ENCODE data around the gene RAX.

DNA sequence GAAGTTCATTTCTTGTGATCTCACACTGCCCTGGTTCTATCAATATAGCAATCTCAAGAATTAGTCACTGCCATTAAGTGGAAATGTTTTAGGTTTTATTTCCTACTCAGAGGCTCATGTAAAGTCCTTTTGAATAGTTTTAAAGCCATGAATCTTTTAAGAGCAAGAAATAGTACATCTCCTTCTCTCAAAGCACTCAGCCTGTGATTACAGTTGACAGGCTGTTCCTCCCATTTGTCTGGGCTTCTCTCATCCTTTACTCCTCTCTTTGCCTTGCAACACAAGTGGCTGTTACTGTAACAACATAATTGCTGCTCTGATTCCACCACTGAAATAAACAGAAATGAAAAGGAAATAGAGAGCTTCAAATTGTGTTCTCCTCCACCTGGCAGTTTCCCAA is 34.9 kb downstream of the RAX start:
- TF ChIP-seq OSR1 (CRISPR knock-in tag; IDR thresholded peaks at IDR 0.05): no peak
- no peak for TF ChIP-seq SNAI2 (CRISPR knock-in tag; IDR thresholded peaks at IDR 0.05)
- TF ChIP-seq ESRRG (CRISPR knock-in tag; IDR thresholded peaks at IDR 0.05): no peak
- TF ChIP-seq, protein P1, sequence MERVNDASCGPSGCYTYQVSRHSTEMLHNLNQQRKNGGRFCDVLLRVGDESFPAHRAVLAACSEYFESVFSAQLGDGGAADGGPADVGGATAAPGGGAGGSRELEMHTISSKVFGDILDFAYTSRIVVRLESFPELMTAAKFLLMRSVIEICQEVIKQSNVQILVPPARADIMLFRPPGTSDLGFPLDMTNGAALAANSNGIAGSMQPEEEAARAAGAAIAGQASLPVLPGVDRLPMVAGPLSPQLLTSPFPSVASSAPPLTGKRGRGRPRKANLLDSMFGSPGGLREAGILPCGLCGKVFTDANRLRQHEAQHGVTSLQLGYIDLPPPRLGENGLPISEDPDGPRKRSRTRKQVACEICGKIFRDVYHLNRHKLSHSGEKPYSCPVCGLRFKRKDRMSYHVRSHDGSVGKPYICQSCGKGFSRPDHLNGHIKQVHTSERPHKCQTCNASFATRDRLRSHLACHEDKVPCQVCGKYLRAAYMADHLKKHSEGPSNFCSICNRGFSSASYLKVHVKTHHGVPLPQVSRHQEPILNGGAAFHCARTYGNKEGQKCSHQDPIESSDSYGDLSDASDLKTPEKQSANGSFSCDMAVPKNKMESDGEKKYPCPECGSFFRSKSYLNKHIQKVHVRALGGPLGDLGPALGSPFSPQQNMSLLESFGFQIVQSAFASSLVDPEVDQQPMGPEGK (CRISPR knock-in tag; IDR thresholded peaks at IDR 0.05; ENCODE audit: borderline replicate concordance): no peak
- no peak for TF ChIP-seq ZFP30 (CRISPR knock-in tag; IDR thresholded peaks at IDR 0.05)
- TF ChIP-seq RARB (CRISPR knock-in tag; IDR thresholded peaks at IDR 0.05): no peak
- TF ChIP-seq TCF4 (CRISPR knock-in tag; IDR thresholded peaks at IDR 0.05; ENCODE audit: borderline replicate concordance): no peak
- TF ChIP-seq, protein P2, sequence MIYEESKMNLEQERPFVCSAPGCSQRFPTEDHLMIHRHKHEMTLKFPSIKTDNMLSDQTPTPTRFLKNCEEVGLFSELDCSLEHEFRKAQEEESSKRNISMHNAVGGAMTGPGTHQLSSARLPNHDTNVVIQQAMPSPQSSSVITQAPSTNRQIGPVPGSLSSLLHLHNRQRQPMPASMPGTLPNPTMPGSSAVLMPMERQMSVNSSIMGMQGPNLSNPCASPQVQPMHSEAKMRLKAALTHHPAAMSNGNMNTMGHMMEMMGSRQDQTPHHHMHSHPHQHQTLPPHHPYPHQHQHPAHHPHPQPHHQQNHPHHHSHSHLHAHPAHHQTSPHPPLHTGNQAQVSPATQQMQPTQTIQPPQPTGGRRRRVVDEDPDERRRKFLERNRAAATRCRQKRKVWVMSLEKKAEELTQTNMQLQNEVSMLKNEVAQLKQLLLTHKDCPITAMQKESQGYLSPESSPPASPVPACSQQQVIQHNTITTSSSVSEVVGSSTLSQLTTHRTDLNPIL (CRISPR knock-in tag; IDR thresholded peaks at IDR 0.05; ENCODE audit: low read depth): no peak
- no peak for TF ChIP-seq ZNF8 (CRISPR knock-in tag; IDR thresholded peaks at IDR 0.05)
